ENCODE data around the gene CRYBG1. TPM values are rescaled to one million over a fixed set of nuclear protein-coding genes. Genes with fewer than 3 reads are reported as not detected.
A peak's percentile ranks its signal among the peaks of the same experiment; 100 is the strongest.

The CRYBG1 gene
- total and polyA plus RNA-seq, 4 experiments from 2014 or later: 20.5 to 47.1 (median 38.5) TPM

GRCh38 chr6:106383573-106383972, 23.1 kb downstream of the CRYBG1 start:
- POLR2A ChIA-PET (ENCODE audit: partially characterized antibody): no interaction called here
- no peak for DNase-seq
- Mint-ChIP-seq H3K4me1 (peaks cover 0 to 2% (median under 1%) of the 10 kb centered on the region in 4 donors), H3K36me3 (no peaks in the 10 kb centered on the region), H3K9me3 (no peaks in the 10 kb centered on the region), H3K27me3 (peaks cover 0 to 4% of the 10 kb centered on the region in 2 donors), H3K4me3 (no peak overlapping the region), H3K27ac (no peak overlapping the region)
- CTCF ChIA-PET (ENCODE audit: partially characterized antibody): interaction anchor here (1.5 kb wide), 1 partner anchor 44 kb away, joined by 4 read pairs; no protein-coding TSS in a partner anchor
- intact Hi-C loops (cut with micrococcal nuclease): no loop called here
- H3K9me3 ChIP-seq (ENCODE audit: control insufficient read depth in 1 of 2, low read length in 2 of 2): no peaks in the 10 kb centered on the region
- H3K27ac ChIP-seq (ENCODE audit: low read depth, low read length): no peak overlapping the region
- no peaks in the 10 kb centered on the region for H3K4me1 ChIP-seq (ENCODE audit: insufficient read depth, low read length)
- no peaks in the 10 kb centered on the region for H3K36me3 ChIP-seq (ENCODE audit: insufficient read depth, low read length)
- no peaks in the 10 kb centered on the region for H3K27me3 ChIP-seq (ENCODE audit: insufficient read depth, low read length)
- H3K4me3 ChIP-seq (ENCODE audit: low read length in 2 of 2): no peak overlapping the region

DNA sequence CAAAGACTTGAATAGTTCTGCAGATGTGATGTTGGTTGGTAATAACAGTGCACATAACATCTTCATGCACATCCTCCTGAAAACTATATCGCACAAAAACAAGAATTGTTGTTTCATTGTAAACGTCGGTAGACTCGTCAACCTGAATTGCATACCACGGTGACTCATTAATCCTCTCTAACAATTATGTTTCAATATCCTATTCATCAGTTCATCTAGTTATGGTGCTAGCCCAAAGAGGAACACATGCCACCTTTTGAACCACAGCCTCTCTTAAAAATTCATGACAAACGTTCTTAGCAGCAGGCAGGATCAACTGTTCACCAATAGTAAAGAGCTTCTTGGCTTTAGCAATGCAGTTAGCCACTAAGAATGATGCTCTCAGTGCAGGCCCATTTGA, 25.0 kb downstream of the CRYBG1 start:
- Mint-ChIP-seq H3K4me3 (no peak overlapping the region), H3K27me3 (peaks cover 2 to 4% of the 10 kb centered on the region in 2 donors), H3K9me3 (no peaks in the 10 kb centered on the region), H3K36me3 (no peaks in the 10 kb centered on the region), H3K27ac (no peak overlapping the region), H3K4me1 (peaks cover 0 to 2% (median under 1%) of the 10 kb centered on the region in 4 donors)
- Histone ChIP-seq H3K36me3 (ENCODE audit: insufficient read depth, low read length) (no peaks in the 10 kb centered on the region), H3K4me3 (ENCODE audit: low read length in 2 of 2) (no peak overlapping the region), H3K27me3 (ENCODE audit: insufficient read depth, low read length) (no peaks in the 10 kb centered on the region), H3K9me3 (ENCODE audit: control insufficient read depth in 1 of 2, low read length in 2 of 2) (no peaks in the 10 kb centered on the region), H3K27ac (ENCODE audit: low read depth, low read length) (no peak overlapping the region), H3K4me1 (ENCODE audit: insufficient read depth, low read length) (no peaks in the 10 kb centered on the region)
- POLR2A ChIA-PET (ENCODE audit: partially characterized antibody): no interaction called here
- intact Hi-C loops (cut with micrococcal nuclease): no loop called here
- CTCF ChIA-PET (ENCODE audit: partially characterized antibody): no interaction called here
- no peak for DNase-seq

DNA sequence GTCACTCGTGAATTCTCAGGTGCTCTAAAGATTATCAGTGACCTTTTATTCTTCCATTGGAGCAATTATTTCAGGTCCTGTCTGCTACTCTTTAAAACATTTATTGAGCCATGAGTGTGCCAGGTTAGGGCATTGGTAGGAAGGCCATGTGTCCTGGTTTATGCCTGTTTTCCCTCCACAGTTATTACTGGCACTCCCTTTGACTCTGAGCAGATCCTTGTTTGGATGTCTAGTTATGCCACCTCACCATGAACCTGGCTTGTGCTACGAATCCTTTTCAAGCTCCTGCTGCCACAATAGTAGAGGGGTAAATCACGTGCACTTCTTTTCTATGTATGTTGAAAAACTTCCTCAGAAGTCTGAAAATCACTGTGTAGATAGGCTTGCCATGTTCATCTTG, 27.4 kb downstream of the CRYBG1 start:
- Histone ChIP-seq H3K4me1 (ENCODE audit: insufficient read depth, low read length) (no peaks in the 10 kb centered on the region), H3K27ac (ENCODE audit: low read depth, low read length) (no peak overlapping the region), H3K36me3 (ENCODE audit: insufficient read depth, low read length) (no peaks in the 10 kb centered on the region), H3K9me3 (ENCODE audit: control insufficient read depth in 1 of 2, low read length in 2 of 2) (no peaks in the 10 kb centered on the region), H3K4me3 (ENCODE audit: low read length in 2 of 2) (no peak overlapping the region), H3K27me3 (ENCODE audit: insufficient read depth, low read length) (no peaks in the 10 kb centered on the region)
- ChIA-PET POLR2A (ENCODE audit: partially characterized antibody) (no interaction called here), CTCF (ENCODE audit: partially characterized antibody) (no interaction called here)
- Mint-ChIP-seq H3K27ac (no peak overlapping the region), H3K4me1 (no peaks in the 10 kb centered on the region), H3K36me3 (no peaks in the 10 kb centered on the region), H3K4me3 (no peak overlapping the region), H3K27me3 (peaks cover 6 to 7% of the 10 kb centered on the region in 2 donors), H3K9me3 (no peaks in the 10 kb centered on the region)
- intact Hi-C loops (cut with micrococcal nuclease): no loop called here
- no peak for DNase-seq

DNA sequence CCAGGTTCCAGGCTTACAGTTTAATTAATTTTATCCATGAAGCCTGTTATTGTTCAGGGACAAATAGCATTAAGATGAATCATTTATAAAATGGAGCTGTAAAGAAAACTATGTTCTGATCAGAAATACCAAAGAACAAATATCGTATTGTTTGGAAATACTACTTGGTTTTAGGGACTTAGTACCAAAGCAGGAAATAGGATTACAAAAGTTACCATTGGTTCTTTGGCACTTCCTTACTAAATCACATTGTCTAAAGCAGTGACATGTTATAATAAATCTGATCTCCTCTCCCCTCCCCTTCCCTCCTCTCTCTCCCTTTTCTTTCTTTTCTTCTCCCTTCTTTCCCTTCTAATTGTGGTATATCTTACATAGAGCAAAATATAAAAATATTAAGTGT, 29.6 kb downstream of the CRYBG1 start:
- H3K27me3 Mint-ChIP-seq: peaks cover 7 to 15% of the 10 kb centered on the region in 2 donors
- Histone ChIP-seq H3K27ac (ENCODE audit: low read depth, low read length) (no peak overlapping the region), H3K4me1 (ENCODE audit: insufficient read depth, low read length) (no peaks in the 10 kb centered on the region), H3K9me3 (ENCODE audit: control insufficient read depth in 1 of 2, low read length in 2 of 2) (no peaks in the 10 kb centered on the region), H3K36me3 (ENCODE audit: insufficient read depth, low read length) (no peaks in the 10 kb centered on the region), H3K27me3 (ENCODE audit: insufficient read depth, low read length) (no peaks in the 10 kb centered on the region), H3K4me3 (ENCODE audit: low read length in 2 of 2) (no peak overlapping the region)
- CTCF ChIA-PET (ENCODE audit: partially characterized antibody): no interaction called here
- H3K4me1 Mint-ChIP-seq: no peaks in the 10 kb centered on the region
- H3K27ac Mint-ChIP-seq: no peak overlapping the region
- POLR2A ChIA-PET (ENCODE audit: partially characterized antibody): no interaction called here
- intact Hi-C loops (cut with micrococcal nuclease): no loop called here
- H3K9me3 Mint-ChIP-seq: no peaks in the 10 kb centered on the region
- no peaks in the 10 kb centered on the region for H3K36me3 Mint-ChIP-seq
- no peak for DNase-seq
- H3K4me3 Mint-ChIP-seq: no peak overlapping the region

GRCh38 chr6:106396426-106397220, 36.1 kb downstream of the CRYBG1 start:
- Histone ChIP-seq H3K4me1 (ENCODE audit: insufficient read depth, low read length) (no peaks in the 10 kb centered on the region), H3K27me3 (ENCODE audit: insufficient read depth, low read length) (peaks cover 4% of the 10 kb centered on the region), H3K4me3 (ENCODE audit: low read length in 2 of 2) (no peak overlapping the region), H3K27ac (ENCODE audit: low read depth, low read length) (no peak overlapping the region), H3K36me3 (ENCODE audit: insufficient read depth, low read length) (no peaks in the 10 kb centered on the region), H3K9me3 (ENCODE audit: control insufficient read depth in 1 of 2, low read length in 2 of 2) (no peaks in the 10 kb centered on the region)
- Mint-ChIP-seq H3K27ac (no peak overlapping the region), H3K4me1 (no peaks in the 10 kb centered on the region), H3K27me3 (peaks cover 9 to 21% of the 10 kb centered on the region in 2 donors), H3K4me3 (no peak overlapping the region), H3K9me3 (peaks cover 0 to 3% (median 0%) of the 10 kb centered on the region in 8 donors), H3K36me3 (no peaks in the 10 kb centered on the region)
- CTCF ChIA-PET (ENCODE audit: partially characterized antibody): no interaction called here
- intact Hi-C loops (cut with micrococcal nuclease): no loop called here
- POLR2A ChIA-PET (ENCODE audit: partially characterized antibody): no interaction called here
- no peak for DNase-seq

DNA sequence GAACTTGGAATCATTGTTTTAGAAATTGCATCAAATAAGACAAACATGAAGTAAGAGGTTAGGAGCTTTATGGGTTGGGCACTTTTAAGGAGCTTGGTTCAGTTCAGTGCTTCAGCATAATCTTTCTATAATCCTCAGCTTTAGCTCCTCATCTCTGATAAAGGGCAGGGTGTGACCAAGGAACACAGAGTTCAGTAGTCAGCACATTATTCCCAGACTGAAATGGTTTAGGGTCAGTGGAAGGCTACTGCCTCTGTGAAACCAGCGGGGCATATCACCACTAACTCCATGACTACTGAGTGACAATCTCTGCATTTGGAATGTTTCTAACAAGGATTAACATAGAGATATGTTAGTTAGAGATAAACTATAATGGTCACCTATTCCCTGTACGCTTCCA, 36.9 kb downstream of the CRYBG1 start:
- H3K4me3 ChIP-seq (ENCODE audit: low read length in 2 of 2): no peak overlapping the region
- H3K9me3 ChIP-seq (ENCODE audit: control insufficient read depth in 1 of 2, low read length in 2 of 2): no peaks in the 10 kb centered on the region
- H3K27ac ChIP-seq (ENCODE audit: low read depth, low read length): no peak overlapping the region
- H3K4me1 ChIP-seq (ENCODE audit: insufficient read depth, low read length): no peaks in the 10 kb centered on the region
- peaks cover 0 to 3% (median 0%) of the 10 kb centered on the region in 8 donors for H3K9me3 Mint-ChIP-seq
- no peaks in the 10 kb centered on the region for H3K4me1 Mint-ChIP-seq
- no peak overlapping the region for H3K27ac Mint-ChIP-seq
- CTCF ChIA-PET (ENCODE audit: partially characterized antibody): no interaction called here
- DNase-seq: no peak
- peaks cover 4% of the 10 kb centered on the region for H3K27me3 ChIP-seq (ENCODE audit: insufficient read depth, low read length)
- H3K36me3 ChIP-seq (ENCODE audit: insufficient read depth, low read length): no peaks in the 10 kb centered on the region
- POLR2A ChIA-PET (ENCODE audit: partially characterized antibody): no interaction called here
- intact Hi-C loops (cut with micrococcal nuclease): no loop called here
- H3K36me3 Mint-ChIP-seq: no peaks in the 10 kb centered on the region
- H3K27me3 Mint-ChIP-seq: peaks cover 4 to 17% of the 10 kb centered on the region in 2 donors
- H3K4me3 Mint-ChIP-seq: no peak overlapping the region

GRCh38 chr6:106398621-106399020, 38.1 kb downstream of the CRYBG1 start:
- Histone ChIP-seq H3K36me3 (ENCODE audit: insufficient read depth, low read length) (no peaks in the 10 kb centered on the region), H3K4me3 (ENCODE audit: low read length in 2 of 2) (no peak overlapping the region), H3K27me3 (ENCODE audit: insufficient read depth, low read length) (peaks cover 4% of the 10 kb centered on the region), H3K4me1 (ENCODE audit: insufficient read depth, low read length) (no peaks in the 10 kb centered on the region), H3K27ac (ENCODE audit: low read depth, low read length) (no peak overlapping the region), H3K9me3 (ENCODE audit: control insufficient read depth in 1 of 2, low read length in 2 of 2) (no peaks in the 10 kb centered on the region)
- H3K9me3 Mint-ChIP-seq: peaks cover 0 to 3% (median 0%) of the 10 kb centered on the region in 8 donors
- intact Hi-C loops (cut with micrococcal nuclease): no loop called here
- H3K27me3 Mint-ChIP-seq: peaks cover 12 to 22% of the 10 kb centered on the region in 2 donors
- CTCF ChIA-PET (ENCODE audit: partially characterized antibody): no interaction called here
- POLR2A ChIA-PET (ENCODE audit: partially characterized antibody): no interaction called here
- no peak for DNase-seq
- H3K4me3 Mint-ChIP-seq: no peak overlapping the region
- no peaks in the 10 kb centered on the region for H3K4me1 Mint-ChIP-seq
- peak overlapping the region in 1 of 7 donors; percentile 69 for H3K27ac Mint-ChIP-seq
- H3K36me3 Mint-ChIP-seq: no peaks in the 10 kb centered on the region

Measured in CD4-positive, alpha-beta memory T cell (primary cell).